GM12878 (cell line): Measurements from ENCODE around the gene SLC44A3. TPM values are rescaled to one million over a fixed set of nuclear protein-coding genes. Genes with fewer than 3 reads are reported as not detected.

ENCODE experiments used
- BRCA1 ChIP-seq: IDR thresholded peaks from 2 replicates; pipeline ENCODE4 v1.6.1; 2011; ENCODE audit warnings: low read depth, low read length, improper control_type of control experiment
- MXI1 ChIP-seq: fragments of 150-350 bp; IDR thresholded peaks from 2 replicates; pipeline ENCODE4 v1.6.1; 2011; ENCODE audit warnings: low read depth, mild to moderate bottlenecking, inconsistent platforms, low read length, improper control_type of control experiment
- NBN ChIP-seq: fragments of 450-650 bp; IDR thresholded peaks from 2 replicates; pipeline ENCODE4 v1.6.1; 2016
- POLR2AphosphoS5 ChIP-seq: IDR thresholded peaks from 2 replicates; pipeline ENCODE4 v1.6.1; 2011; ENCODE audit warnings: mild to moderate bottlenecking, low read length, inconsistent platforms
- RBBP5 ChIP-seq: fragments of 200-600 bp; sonication (generic); conservative IDR thresholded peaks from 2 replicates; pipeline ENCODE4 v1.6.1; 2016
- SMC3 ChIP-seq: IDR thresholded peaks from 2 replicates; pipeline ENCODE4 v1.6.1; 2011; ENCODE audit warnings: low read length, improper control_type of control experiment, borderline replicate concordance
- TCF7 ChIP-seq: IDR thresholded peaks from 2 replicates; pipeline ENCODE4 v1.6.1; 2014; ENCODE audit warnings: antibody characterized with exemption, borderline replicate concordance
- YY1 ChIP-seq: IDR thresholded peaks from 2 replicates; pipeline ENCODE4 v1.6.1; 2011; ENCODE audit warnings: low read depth, mild to moderate bottlenecking, low read length
- polyA plus RNA-seq, 11 experiments: library from polyadenylated mRNA; depleted of rRNA in 4 of 11; unstranded in 6 of 11; stranded (reverse) in 5 of 11; fragments of >200 nt; fragmentation: Nextera tagmentation in 4 of 11; fragmentation: Illumina TruSeq in 1 of 11; extraction: Ambion mirVana in 4 of 11; extraction: Trizol in 1 of 11; gene quantifications; 1 replicate in 1 of 11; 2 replicates in 10 of 11; pipeline versions ENCODE4 v1.2.1 to v1.2.3, GENCODE V29; 2011 to 2016; ENCODE audit warnings: inconsistent platforms in 2 of 11, missing spikeins in 2 of 11, low read depth in 1 of 11
- total RNA-seq, 4 experiments: library from RNA; depleted of rRNA in 3 of 4; stranded (reverse); fragments of >200 nt in 3 of 4; fragmentation: Illumina TruSeq in 1 of 4; extraction: Trizol in 1 of 4; gene quantifications; 2 replicates each; pipeline versions ENCODE4 v1.2.1 to v1.2.3, GENCODE V29; 2013 to 2021
- TF ChIP-seq, protein P1 (sequence below): IDR thresholded peaks from 2 replicates; pipeline ENCODE4 v1.6.1; 2012; ENCODE audit warnings: improper control_type of control experiment, low read depth, low read length; ENCODE audit not compliant: insufficient replicate concordance
- TF ChIP-seq, protein P2 (sequence below): fragments of 450-650 bp; IDR thresholded peaks from 2 replicates; pipeline ENCODE4 v1.6.1; 2014; ENCODE audit warnings: mild to moderate bottlenecking
- TF ChIP-seq, protein P3 (sequence below): IDR thresholded peaks from 2 replicates; pipeline ENCODE4 v1.6.1; 2012; ENCODE audit warnings: low read depth, low read length, improper control_type of control experiment
- TF ChIP-seq, protein P4 (sequence below): IDR thresholded peaks from 2 replicates; pipeline ENCODE4 v1.6.1; 2011; ENCODE audit warnings: borderline replicate concordance, low read depth, mild to moderate bottlenecking, moderate library complexity, low read length; ENCODE audit not compliant: insufficient read depth, poor library complexity, severe bottlenecking

SLC44A3 gene
- total and polyA plus RNA-seq, 10 of the 15 experiments (the other 5 are each of a cell fraction or from before 2014, with no cell fraction given): not detected

DNA sequence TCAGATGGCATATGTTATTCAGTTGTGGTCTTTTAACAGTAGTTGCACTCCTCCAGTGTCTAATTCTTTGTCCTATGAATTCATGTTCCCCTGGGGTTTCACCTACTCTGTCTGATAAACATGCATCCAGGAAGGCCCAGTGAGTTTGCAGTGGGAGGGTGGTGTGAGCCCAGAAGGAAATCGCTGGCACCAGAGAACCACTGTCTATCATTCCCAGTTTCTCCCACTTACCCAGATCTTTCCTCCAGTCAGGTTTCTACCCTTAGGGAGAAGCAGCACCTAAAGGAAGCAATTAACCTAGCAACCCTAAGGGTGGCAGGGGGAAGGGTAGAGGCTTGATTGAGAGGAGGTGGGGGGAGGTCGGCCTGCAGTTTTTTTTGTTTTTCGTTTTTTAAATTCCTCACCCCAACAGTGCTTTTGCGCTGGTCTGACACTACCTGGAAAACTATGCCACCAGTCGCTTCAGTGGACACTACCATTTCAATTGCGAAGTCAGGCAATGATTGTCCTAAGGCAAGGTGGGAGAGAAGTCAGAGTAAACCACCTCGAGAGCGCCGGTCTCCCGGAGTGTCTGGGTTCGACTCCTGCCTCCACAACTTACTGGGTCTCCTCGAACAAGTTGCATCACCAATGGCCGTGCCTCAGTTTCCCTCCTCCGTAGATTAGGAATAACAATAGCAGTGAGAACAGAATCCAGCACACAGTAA is 766 bp upstream of the SLC44A3 start (continued):
- TF ChIP-seq, protein P1, sequence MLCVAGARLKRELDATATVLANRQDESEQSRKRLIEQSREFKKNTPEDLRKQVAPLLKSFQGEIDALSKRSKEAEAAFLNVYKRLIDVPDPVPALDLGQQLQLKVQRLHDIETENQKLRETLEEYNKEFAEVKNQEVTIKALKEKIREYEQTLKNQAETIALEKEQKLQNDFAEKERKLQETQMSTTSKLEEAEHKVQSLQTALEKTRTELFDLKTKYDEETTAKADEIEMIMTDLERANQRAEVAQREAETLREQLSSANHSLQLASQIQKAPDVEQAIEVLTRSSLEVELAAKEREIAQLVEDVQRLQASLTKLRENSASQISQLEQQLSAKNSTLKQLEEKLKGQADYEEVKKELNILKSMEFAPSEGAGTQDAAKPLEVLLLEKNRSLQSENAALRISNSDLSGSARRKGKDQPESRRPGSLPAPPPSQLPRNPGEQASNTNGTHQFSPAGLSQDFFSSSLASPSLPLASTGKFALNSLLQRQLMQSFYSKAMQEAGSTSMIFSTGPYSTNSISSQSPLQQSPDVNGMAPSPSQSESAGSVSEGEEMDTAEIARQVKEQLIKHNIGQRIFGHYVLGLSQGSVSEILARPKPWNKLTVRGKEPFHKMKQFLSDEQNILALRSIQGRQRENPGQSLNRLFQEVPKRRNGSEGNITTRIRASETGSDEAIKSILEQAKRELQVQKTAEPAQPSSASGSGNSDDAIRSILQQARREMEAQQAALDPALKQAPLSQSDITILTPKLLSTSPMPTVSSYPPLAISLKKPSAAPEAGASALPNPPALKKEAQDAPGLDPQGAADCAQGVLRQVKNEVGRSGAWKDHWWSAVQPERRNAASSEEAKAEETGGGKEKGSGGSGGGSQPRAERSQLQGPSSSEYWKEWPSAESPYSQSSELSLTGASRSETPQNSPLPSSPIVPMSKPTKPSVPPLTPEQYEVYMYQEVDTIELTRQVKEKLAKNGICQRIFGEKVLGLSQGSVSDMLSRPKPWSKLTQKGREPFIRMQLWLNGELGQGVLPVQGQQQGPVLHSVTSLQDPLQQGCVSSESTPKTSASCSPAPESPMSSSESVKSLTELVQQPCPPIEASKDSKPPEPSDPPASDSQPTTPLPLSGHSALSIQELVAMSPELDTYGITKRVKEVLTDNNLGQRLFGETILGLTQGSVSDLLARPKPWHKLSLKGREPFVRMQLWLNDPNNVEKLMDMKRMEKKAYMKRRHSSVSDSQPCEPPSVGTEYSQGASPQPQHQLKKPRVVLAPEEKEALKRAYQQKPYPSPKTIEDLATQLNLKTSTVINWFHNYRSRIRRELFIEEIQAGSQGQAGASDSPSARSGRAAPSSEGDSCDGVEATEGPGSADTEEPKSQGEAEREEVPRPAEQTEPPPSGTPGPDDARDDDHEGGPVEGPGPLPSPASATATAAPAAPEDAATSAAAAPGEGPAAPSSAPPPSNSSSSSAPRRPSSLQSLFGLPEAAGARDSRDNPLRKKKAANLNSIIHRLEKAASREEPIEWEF: no peak
- TF ChIP-seq NBN: no peak
- no peak for TF ChIP-seq SMC3
- TF ChIP-seq, protein P2, sequence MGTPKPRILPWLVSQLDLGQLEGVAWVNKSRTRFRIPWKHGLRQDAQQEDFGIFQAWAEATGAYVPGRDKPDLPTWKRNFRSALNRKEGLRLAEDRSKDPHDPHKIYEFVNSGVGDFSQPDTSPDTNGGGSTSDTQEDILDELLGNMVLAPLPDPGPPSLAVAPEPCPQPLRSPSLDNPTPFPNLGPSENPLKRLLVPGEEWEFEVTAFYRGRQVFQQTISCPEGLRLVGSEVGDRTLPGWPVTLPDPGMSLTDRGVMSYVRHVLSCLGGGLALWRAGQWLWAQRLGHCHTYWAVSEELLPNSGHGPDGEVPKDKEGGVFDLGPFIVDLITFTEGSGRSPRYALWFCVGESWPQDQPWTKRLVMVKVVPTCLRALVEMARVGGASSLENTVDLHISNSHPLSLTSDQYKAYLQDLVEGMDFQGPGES: no peak
- no peak for TF ChIP-seq YY1
- TF ChIP-seq RBBP5: no peak
- no peak for TF ChIP-seq MXI1
- TF ChIP-seq POLR2AphosphoS5: no peak
- TF ChIP-seq, protein P3, sequence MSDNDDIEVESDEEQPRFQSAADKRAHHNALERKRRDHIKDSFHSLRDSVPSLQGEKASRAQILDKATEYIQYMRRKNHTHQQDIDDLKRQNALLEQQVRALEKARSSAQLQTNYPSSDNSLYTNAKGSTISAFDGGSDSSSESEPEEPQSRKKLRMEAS: no peak
- TF ChIP-seq BRCA1: no peak
- TF ChIP-seq, protein P4, sequence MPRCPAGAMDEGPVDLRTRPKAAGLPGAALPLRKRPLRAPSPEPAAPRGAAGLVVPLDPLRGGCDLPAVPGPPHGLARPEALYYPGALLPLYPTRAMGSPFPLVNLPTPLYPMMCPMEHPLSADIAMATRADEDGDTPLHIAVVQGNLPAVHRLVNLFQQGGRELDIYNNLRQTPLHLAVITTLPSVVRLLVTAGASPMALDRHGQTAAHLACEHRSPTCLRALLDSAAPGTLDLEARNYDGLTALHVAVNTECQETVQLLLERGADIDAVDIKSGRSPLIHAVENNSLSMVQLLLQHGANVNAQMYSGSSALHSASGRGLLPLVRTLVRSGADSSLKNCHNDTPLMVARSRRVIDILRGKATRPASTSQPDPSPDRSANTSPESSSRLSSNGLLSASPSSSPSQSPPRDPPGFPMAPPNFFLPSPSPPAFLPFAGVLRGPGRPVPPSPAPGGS: no peak
- TF ChIP-seq TCF7: no peak
